Panc1 (cell line): Measurements from ENCODE around the gene GOLGA3.

ENCODE experiments used
- CTCF ChIP-seq: fragments of 450-650 bp; IDR thresholded peaks from 2 replicates; pipeline ENCODE4 v1.5.1; 2017; ENCODE audit warnings: mild to moderate bottlenecking
- POLR2AphosphoS5 ChIP-seq: IDR thresholded peaks from 2 replicates; pipeline ENCODE4 v1.6.1; 2012; ENCODE audit warnings: mild to moderate bottlenecking, low read depth, low read length, moderate library complexity
- REST ChIP-seq, 2 experiments: IDR thresholded peaks; 2 replicates each; pipeline ENCODE4 v1.6.1; 2011 to 2012; ENCODE audit warnings: low read depth in 2 of 2, control low read depth in 1 of 2, low read length in 1 of 2, mild to moderate bottlenecking in 1 of 2, moderate library complexity in 1 of 2; ENCODE audit not compliant: insufficient read depth in 1 of 2
- SIN3A ChIP-seq: IDR thresholded peaks from 2 replicates; pipeline ENCODE4 v1.6.1; 2012; ENCODE audit warnings: low read depth, mild to moderate bottlenecking, low read length, moderate library complexity, borderline replicate concordance; ENCODE audit not compliant: insufficient read depth
- TCF7L2 ChIP-seq: IDR thresholded peaks from 2 replicates; pipeline ENCODE4 v1.6.1; 2011; ENCODE audit warnings: mild to moderate bottlenecking, low read depth, low read length, inconsistent platforms

GRCh38 chr12:132747896-132748295, 80.8 kb downstream of the GOLGA3 start:
- TF ChIP-seq CTCF: no peak
- no peak for TF ChIP-seq POLR2AphosphoS5
- no peak for TF ChIP-seq REST (IDR thresholded peaks at IDR 0.05; ENCODE audit: insufficient read depth in 1 of 2, low read depth in 2 of 2, low read length in 1 of 2)
- TF ChIP-seq SIN3A: no peak
- no peak for TF ChIP-seq TCF7L2
